Progenitor cell of endocrine pancreas (in vitro differentiated cells): ENCODE data around the gene TNFRSF8. TPM values are rescaled to one million over a fixed set of nuclear protein-coding genes. Genes with fewer than 3 reads are reported as not detected.

Source experiments
- DNase-seq: peaks from one replicate; pipeline ENCODE4 v3.0.0; 2021; ENCODE audit warnings: low spot score; ENCODE audit not compliant: unreplicated experiment
- H3K27ac Mint-ChIP-seq: 2 replicates; pipeline ENCODE4 v1.8.0; 2021; ENCODE audit warnings: mild to moderate bottlenecking, moderate library complexity, mixed read lengths
- H3K27me3 Mint-ChIP-seq: 2 replicates; pipeline ENCODE4 v1.8.0; 2021; ENCODE audit warnings: mixed read lengths
- H3K36me3 Mint-ChIP-seq: 2 replicates; pipeline ENCODE4 v1.8.0; 2022; ENCODE audit warnings: mixed read lengths; ENCODE audit not compliant: insufficient read depth
- H3K4me1 Mint-ChIP-seq: 2 replicates; pipeline ENCODE4 v1.8.0; 2021; ENCODE audit warnings: low read depth, mixed read lengths
- H3K4me3 Mint-ChIP-seq: 2 replicates; pipeline ENCODE4 v1.8.0; 2021; ENCODE audit warnings: low read depth, mild to moderate bottlenecking, moderate library complexity, mixed read lengths
- H3K9me3 Mint-ChIP-seq: 2 replicates; pipeline ENCODE4 v1.8.0; 2021; ENCODE audit warnings: low read depth, mixed read lengths
- total RNA-seq: library from RNA; stranded (reverse); gene quantifications from 2 replicates; pipeline ENCODE4 v1.2.1, GENCODE V29; 2021
- TF ChIP-seq, protein P1 (sequence below): fragments of 200-600 bp; sonication (generic); IDR thresholded peaks from one replicate; pipeline ENCODE4 v1.5.0; 2021; ENCODE audit warnings: antibody characterized with exemption, mild to moderate bottlenecking; ENCODE audit not compliant: unreplicated experiment

Gene TNFRSF8
- total RNA-seq, 1 donor from 2014 or later: not detected

DNA sequence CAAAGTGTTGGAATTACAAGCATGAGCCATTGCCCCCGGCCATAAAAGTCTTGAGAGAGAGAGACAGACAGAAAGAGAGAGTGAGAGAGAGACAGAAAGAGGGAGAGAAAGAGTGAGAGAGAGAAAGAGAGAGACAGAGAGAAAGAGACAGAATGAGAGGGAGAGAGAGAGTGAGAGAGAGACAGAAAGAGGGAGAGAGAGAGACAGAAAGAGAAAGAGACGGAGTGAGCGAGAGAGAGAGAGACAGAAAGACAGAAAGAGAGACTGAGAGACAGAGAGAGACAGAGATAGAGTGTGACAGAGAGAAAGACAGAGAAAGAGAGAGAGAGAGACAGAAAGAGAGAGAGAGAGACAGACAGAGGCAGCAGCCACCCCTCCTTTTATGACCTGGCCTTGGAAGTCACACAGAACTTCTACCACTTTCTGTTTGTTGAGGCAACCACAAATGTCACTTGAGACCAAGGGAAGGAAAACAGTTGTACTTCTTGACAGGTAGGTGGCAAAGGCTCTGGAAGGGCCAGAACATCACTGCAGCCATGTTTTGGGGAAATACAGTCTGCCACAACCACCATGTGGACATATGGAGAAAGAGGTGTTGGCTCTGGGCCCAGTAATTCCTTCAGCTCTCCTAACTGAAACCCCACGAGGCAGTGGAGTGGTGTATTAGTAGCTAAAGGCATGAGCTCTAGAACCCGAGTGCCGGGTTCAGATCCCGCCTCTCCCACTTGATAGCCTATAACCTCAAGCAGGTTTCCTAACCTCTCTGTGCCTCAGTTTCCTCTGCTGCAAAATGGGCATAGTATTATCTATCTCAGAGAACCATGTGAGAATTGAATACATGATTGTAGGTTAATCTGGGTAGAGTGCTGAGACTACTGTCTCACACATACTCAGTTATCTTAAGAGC, 50.6 kb downstream of the TNFRSF8 start:
- TF ChIP-seq, protein P1, sequence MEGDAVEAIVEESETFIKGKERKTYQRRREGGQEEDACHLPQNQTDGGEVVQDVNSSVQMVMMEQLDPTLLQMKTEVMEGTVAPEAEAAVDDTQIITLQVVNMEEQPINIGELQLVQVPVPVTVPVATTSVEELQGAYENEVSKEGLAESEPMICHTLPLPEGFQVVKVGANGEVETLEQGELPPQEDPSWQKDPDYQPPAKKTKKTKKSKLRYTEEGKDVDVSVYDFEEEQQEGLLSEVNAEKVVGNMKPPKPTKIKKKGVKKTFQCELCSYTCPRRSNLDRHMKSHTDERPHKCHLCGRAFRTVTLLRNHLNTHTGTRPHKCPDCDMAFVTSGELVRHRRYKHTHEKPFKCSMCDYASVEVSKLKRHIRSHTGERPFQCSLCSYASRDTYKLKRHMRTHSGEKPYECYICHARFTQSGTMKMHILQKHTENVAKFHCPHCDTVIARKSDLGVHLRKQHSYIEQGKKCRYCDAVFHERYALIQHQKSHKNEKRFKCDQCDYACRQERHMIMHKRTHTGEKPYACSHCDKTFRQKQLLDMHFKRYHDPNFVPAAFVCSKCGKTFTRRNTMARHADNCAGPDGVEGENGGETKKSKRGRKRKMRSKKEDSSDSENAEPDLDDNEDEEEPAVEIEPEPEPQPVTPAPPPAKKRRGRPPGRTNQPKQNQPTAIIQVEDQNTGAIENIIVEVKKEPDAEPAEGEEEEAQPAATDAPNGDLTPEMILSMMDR: no peak
- no peak overlapping the region for H3K4me3 Mint-ChIP-seq
- no peaks in the 10 kb centered on the region for H3K4me1 Mint-ChIP-seq
- no peak for DNase-seq
- no peaks in the 10 kb centered on the region for H3K36me3 Mint-ChIP-seq
- H3K9me3 Mint-ChIP-seq: no peaks in the 10 kb centered on the region
- H3K27me3 Mint-ChIP-seq: peaks cover 5% of the 10 kb centered on the region
- H3K27ac Mint-ChIP-seq: no peak overlapping the region

DNA sequence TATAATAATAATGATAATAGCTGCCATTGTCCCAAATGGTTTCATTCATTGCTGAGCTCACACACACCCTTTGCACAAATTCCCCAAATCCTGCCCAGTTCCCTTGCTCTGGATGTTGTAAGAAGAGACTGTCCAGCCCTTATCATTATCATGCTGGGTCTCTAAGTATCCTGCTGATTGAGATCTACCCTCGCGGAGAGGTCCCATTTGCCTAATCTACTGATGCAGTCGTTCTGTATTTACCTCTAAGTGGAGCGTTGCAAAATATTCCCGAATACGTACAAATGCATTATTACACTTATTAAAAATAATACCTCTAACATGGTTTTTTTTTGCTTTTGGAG, 51.2 kb downstream of the TNFRSF8 start:
- no peaks in the 10 kb centered on the region for H3K4me1 Mint-ChIP-seq
- DNase-seq: no peak
- no peaks in the 10 kb centered on the region for H3K9me3 Mint-ChIP-seq
- no peaks in the 10 kb centered on the region for H3K36me3 Mint-ChIP-seq
- H3K27me3 Mint-ChIP-seq: peaks cover 5% of the 10 kb centered on the region
- H3K27ac Mint-ChIP-seq: no peak overlapping the region
- TF ChIP-seq, protein P1: no peak
- H3K4me3 Mint-ChIP-seq: no peak overlapping the region

DNA sequence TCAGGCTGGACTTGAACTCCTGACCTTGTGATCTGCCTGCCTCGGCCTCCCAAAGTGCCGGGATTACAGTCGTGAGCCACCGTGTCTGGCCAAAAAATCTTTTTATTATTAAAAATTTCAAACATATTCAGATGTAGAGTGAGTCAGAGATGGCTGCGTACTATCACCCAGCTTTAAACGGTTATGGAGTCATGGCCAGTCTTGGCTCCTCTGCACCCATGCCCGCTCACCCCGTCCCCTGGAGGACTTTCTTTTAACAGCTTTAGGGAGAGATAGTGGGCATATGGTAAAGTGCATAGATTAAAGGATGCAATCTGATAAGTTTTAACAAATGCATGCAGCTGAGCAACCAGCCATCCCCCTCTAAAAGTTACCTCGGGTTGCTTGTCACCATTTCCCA, 51.8 kb downstream of the TNFRSF8 start:
- Mint-ChIP-seq H3K4me3 (no peak overlapping the region), H3K4me1 (no peaks in the 10 kb centered on the region), H3K27me3 (peaks cover 5% of the 10 kb centered on the region), H3K9me3 (no peaks in the 10 kb centered on the region), H3K36me3 (no peaks in the 10 kb centered on the region), H3K27ac (no peak overlapping the region)
- TF ChIP-seq, protein P1: no peak
- no peak for DNase-seq

DNA sequence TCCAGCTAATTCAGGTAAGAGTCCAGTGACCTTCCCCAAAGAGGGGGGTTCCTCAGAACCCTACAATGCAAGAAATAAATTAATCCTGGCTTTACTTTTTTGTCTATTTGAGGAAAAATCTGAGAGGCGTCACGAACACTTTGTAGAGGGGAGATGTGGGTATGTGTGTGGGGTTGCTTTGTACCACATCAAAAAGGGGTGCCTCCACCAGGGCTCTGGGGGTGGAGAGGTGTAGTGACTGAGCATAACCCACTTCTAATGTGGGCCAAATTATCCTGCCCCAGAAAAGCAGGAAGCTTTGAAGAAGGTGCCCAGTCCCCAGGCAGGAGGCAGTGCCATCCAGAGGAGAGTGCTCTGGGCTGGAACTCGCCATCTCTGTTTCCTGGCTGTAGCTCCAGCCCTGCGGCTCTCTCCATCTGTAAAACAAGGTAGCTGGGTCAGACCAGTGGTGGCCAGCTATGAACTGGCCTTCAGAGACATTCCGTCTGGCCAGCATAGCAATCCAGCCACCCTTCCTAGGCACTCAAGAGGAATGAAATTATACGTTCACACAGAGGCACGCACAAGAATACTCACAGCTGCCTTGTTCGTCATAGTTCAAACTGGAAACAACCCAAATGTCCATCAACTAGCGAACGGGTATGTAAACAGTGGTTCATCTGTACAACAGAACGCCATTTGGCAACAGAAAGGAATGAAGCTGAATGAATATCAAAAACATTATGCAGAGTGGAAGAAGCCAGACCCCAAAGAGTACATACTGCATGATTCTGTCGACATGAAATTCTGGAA, 58.3 kb downstream of the TNFRSF8 start:
- no peaks in the 10 kb centered on the region for H3K36me3 Mint-ChIP-seq
- H3K9me3 Mint-ChIP-seq: no peaks in the 10 kb centered on the region
- peaks cover 14% of the 10 kb centered on the region for H3K27me3 Mint-ChIP-seq

DNA sequence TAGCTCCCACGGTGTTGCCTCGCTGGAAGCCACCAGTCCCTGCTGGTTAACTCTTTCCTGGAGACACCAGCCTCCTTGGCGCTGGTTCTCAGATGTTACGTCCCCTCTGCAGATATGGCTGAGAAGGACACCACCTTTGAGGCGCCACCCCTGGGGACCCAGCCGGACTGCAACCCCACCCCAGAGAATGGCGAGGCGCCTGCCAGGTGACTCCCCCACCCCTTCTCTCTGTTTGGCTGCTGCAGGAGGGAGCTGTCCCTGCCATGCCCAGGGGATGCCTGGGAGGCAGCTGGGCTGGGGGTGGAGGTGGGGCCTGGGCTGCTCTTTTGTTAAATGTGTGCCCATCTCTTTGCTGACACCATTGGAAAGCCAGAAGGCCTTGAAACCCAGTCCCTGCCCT, 60.1 kb downstream of the TNFRSF8 start:
- TF ChIP-seq, protein P1: no peak
- H3K4me3 Mint-ChIP-seq: no peak overlapping the region
- H3K9me3 Mint-ChIP-seq: no peaks in the 10 kb centered on the region
- H3K27me3 Mint-ChIP-seq: peaks cover 14% of the 10 kb centered on the region
- H3K27ac Mint-ChIP-seq: no peak overlapping the region
- no peaks in the 10 kb centered on the region for H3K36me3 Mint-ChIP-seq
- H3K4me1 Mint-ChIP-seq: peaks cover 5% of the 10 kb centered on the region
- no peak for DNase-seq

More for the DNA sequence above, 58.3 kb downstream of the TNFRSF8 start:
- H3K27ac Mint-ChIP-seq: no peak overlapping the region
- TF ChIP-seq, protein P1: no peak
- peaks cover 5% of the 10 kb centered on the region for H3K4me1 Mint-ChIP-seq
- no peak for DNase-seq
- H3K4me3 Mint-ChIP-seq: no peak overlapping the region
